NCI-H2227 treated with DMSO at 0.1 percent for 48 hours (cell line): ENCODE results near the gene KCNJ9.
"Not testable (repeated sequence)": the region's sequence is repeated elsewhere in the genome, so short reads cannot be mapped to it uniquely, and the experiment has no call there.

Experiments used
- DNase-seq: peaks from one replicate; lab custom pipeline; 2025; lab: John Stamatoyannopoulos, UW

The KCNJ9 gene

GRCh38 chr1:160125746-160126145, 44.4 kb downstream of the KCNJ9 start:
- no peak for DNase-seq

- not testable (repeated sequence) for DNase-seq
Measured at GRCh38 chr1:160126342-160126741, 45.0 kb downstream of the KCNJ9 start.

- DNase-seq: no peak
Measured at GRCh38 chr1:160127381-160127780, 46.0 kb downstream of the KCNJ9 start.

GRCh38 chr1:160127865-160128523, 46.7 kb downstream of the KCNJ9 start:
- DNase-seq: no peak

- DNase-seq: no peak
Measured at GRCh38 chr1:160128636-160129035, 47.3 kb downstream of the KCNJ9 start.

- no peak for DNase-seq
Measured at GRCh38 chr1:160129046-160129445, 47.7 kb downstream of the KCNJ9 start.

GRCh38 chr1:160129558-160129957, 48.2 kb downstream of the KCNJ9 start:
- DNase-seq: no peak

- DNase-seq: no peak
Measured at GRCh38 chr1:160129966-160130365, 48.6 kb downstream of the KCNJ9 start.

GRCh38 chr1:160130486-160130885, 49.1 kb downstream of the KCNJ9 start:
- no peak for DNase-seq

- no peak for DNase-seq
Measured at GRCh38 chr1:160130939-160131338, 49.6 kb downstream of the KCNJ9 start.

GRCh38 chr1:160131803-160132565, 50.6 kb downstream of the KCNJ9 start:
- no peak for DNase-seq

GRCh38 chr1:160133990-160134770, 52.8 kb downstream of the KCNJ9 start:
- no peak for DNase-seq

- no peak for DNase-seq
Measured at GRCh38 chr1:160134791-160135572, 53.6 kb downstream of the KCNJ9 start.

GRCh38 chr1:160136121-160136925, 55.0 kb downstream of the KCNJ9 start:
- no peak for DNase-seq

GRCh38 chr1:160136926-160137200, 55.5 kb downstream of the KCNJ9 start:
- no peak for DNase-seq

GRCh38 chr1:160137216-160137862, 56.0 kb downstream of the KCNJ9 start:
- no peak for DNase-seq

GRCh38 chr1:160139840-160140239, 58.5 kb downstream of the KCNJ9 start:
- DNase-seq: no peak
